K562 (cell line): ENCODE measurements around the gene MRTFB. TPM values are rescaled to one million over a fixed set of nuclear protein-coding genes. Genes with fewer than 3 reads are reported as not detected.

Source experiments
- ATAC-seq: fragments of 200-7000 bp; cut with Tn5 transposase; 3 replicates; pipeline ENCODE4 v1.9.1; 2020; ENCODE audit warnings: moderate library complexity
- BruUV-seq: library from RNA; stranded (reverse); fragments of 400-500 nt; replicated peaks from 2 replicates; lab custom pipeline; 2021; lab: Mats Ljungman, UMichigan
- CTCF ChIA-PET: fragments of 300-600 bp; formaldehyde crosslinking; extraction: SDS; loops from one replicate; lab custom pipeline; 2021; ENCODE audit warnings: low intra/inter-chr PET ratio; lab: Yijun Ruan, JAX
- POLR2A ChIA-PET: fragments of 300-600, 350-650 bp; sonication (Branson Sonifier 250); formaldehyde crosslinking; extraction: SDS; loops from one replicate; lab custom pipeline; 2021; ENCODE audit warnings: antibody characterized with exemption, inconsistent platforms; lab: Yijun Ruan, JAX
- DNase-seq, 4 experiments: peaks; one replicate each; pipeline versions ENCODE4 v3.0.0 to v3.0.0-alpha.2; 2011 to 2018; ENCODE audit warnings: low spot score in 3 of 4, mixed read lengths in 3 of 4; ENCODE audit errors: extremely low read depth in 1 of 4
- FAIRE-seq: peaks from 2 replicates; lab custom pipeline; 2011; peaks lifted over from hg19 to GRCh38; lab: Jason Lieb, UNC
- H2AFZ ChIP-seq: 2 replicates; pipeline ENCODE4 v1.6.0; 2011; ENCODE audit warnings: low read depth, low read length, control low read depth, inconsistent platforms
- H3K27ac ChIP-seq: fragments of 200-600 bp; 3 replicates; pipeline ENCODE4 v1.8.0; 2011; ENCODE audit warnings: low read depth, mild to moderate bottlenecking, control low read depth, inconsistent platforms, low read length, moderate library complexity, mixed read lengths; ENCODE audit errors: extremely low read depth
- H3K27me3 ChIP-seq, 2 experiments: fragments of 300-600 bp in 1 of 2; 2 replicates in 1 of 2; 3 replicates in 1 of 2; pipeline versions ENCODE4 v1.6.0 to v1.8.0; 2011; ENCODE audit warnings: inconsistent platforms in 2 of 2, low read length in 2 of 2, mild to moderate bottlenecking in 1 of 2, mixed read lengths in 1 of 2, moderate library complexity in 1 of 2; ENCODE audit not compliant: control insufficient read depth in 2 of 2, insufficient read depth in 2 of 2
- H3K36me3 ChIP-seq: fragments of 300-600 bp; 3 replicates; pipeline ENCODE4 v1.8.0; 2011; ENCODE audit warnings: mild to moderate bottlenecking, low read length, inconsistent platforms; ENCODE audit not compliant: control insufficient read depth, insufficient read depth
- H3K4me1 ChIP-seq, 2 experiments: fragments of 200-600 bp in 1 of 2; replicated peaks in 1 of 2; 2 replicates in 1 of 2; 3 replicates in 1 of 2; pipeline versions ENCODE4 v1.5.1 to v1.8.0; 2011; ENCODE audit warnings: inconsistent platforms in 2 of 2, low read length in 2 of 2, mild to moderate bottlenecking in 1 of 2, mixed read lengths in 1 of 2, moderate library complexity in 1 of 2; ENCODE audit not compliant: control insufficient read depth in 2 of 2, insufficient read depth in 2 of 2
- H3K4me2 ChIP-seq: 2 replicates; pipeline ENCODE4 v1.6.1; 2011; ENCODE audit warnings: low read length, control low read depth, inconsistent platforms, mixed read lengths; ENCODE audit not compliant: insufficient read depth
- H3K4me3 ChIP-seq: fragments of 200-600 bp; sonication (generic), shearing (Covaris generic); 2 replicates; pipeline ENCODE4 v1.5.1; 2016; ENCODE audit warnings: control low read depth, inconsistent platforms
- H3K79me2 ChIP-seq: fragments of 200-600 bp; 3 replicates; pipeline ENCODE4 v1.8.0; 2011; ENCODE audit warnings: low read length, inconsistent platforms; ENCODE audit not compliant: control insufficient read depth, insufficient read depth
- H3K9ac ChIP-seq, 2 experiments: 2 replicates each; pipeline versions ENCODE4 v1.6.0 to v1.6.1; 2011; ENCODE audit warnings: low read depth in 2 of 2, low read length in 2 of 2, control low read depth in 1 of 2, inconsistent platforms in 1 of 2, mild to moderate bottlenecking in 1 of 2, mixed read lengths in 1 of 2; ENCODE audit not compliant: insufficient read depth in 1 of 2
- H3K9me1 ChIP-seq: one replicate; pipeline ENCODE4 v1.6.0; 2011; ENCODE audit warnings: inconsistent platforms, mild to moderate bottlenecking, low read length, moderate library complexity; ENCODE audit not compliant: control insufficient read depth, insufficient read depth
- H3K9me3 ChIP-seq: replicated peaks from 2 replicates; pipeline ENCODE4 v1.5.1; 2011; ENCODE audit warnings: low read depth, low read length, inconsistent platforms; ENCODE audit not compliant: control insufficient read depth, insufficient read depth
- H4K20me1 ChIP-seq: replicated peaks from 2 replicates; pipeline ENCODE4 v1.6.1; 2011; ENCODE audit warnings: low read length, inconsistent platforms, mixed read lengths; ENCODE audit not compliant: control insufficient read depth, insufficient read depth
- BACH1 ChIP-seq: fragments of 200-800 bp; sonication (Bioruptor generic); IDR thresholded peaks from 2 replicates; pipeline ENCODE4 v1.6.1; 2016; ENCODE audit warnings: missing genetic modification characterization, missing compliant biosample characterization
- CBX2 ChIP-seq: fragments of 200-600 bp; sonication (generic); IDR thresholded peaks from one replicate; pipeline ENCODE4 v1.6.1; 2012; ENCODE audit warnings: mild to moderate bottlenecking, low read length, inconsistent platforms; ENCODE audit not compliant: insufficient read depth, poor library complexity, severe bottlenecking
- EP400 ChIP-seq: fragments of 450-650 bp; IDR thresholded peaks from 2 replicates; pipeline ENCODE4 v1.6.1; 2017; ENCODE audit warnings: antibody characterized with exemption, mild to moderate bottlenecking, moderate library complexity
- FIP1L1 ChIP-seq: fragments of 200-400 bp; formaldehyde crosslinking; IDR thresholded peaks from 2 replicates; pipeline ENCODE4 v1.6.1; 2018; ENCODE audit warnings: mild to moderate bottlenecking, low read depth, low read length; ENCODE audit not compliant: poor library complexity, severe bottlenecking
- GTF2F1 ChIP-seq: IDR thresholded peaks from 2 replicates; pipeline ENCODE4 v1.6.1; 2011; ENCODE audit warnings: low read depth, low read length, improper control_type of control experiment
- KDM2B ChIP-seq: fragments of 250-450 bp; sonication (Bioruptor Pico); IDR thresholded peaks from 2 replicates; pipeline ENCODE4 v1.8.0; 2021; ENCODE audit warnings: mild to moderate bottlenecking, moderate library complexity
- MBD2 ChIP-seq: sonication (generic); IDR thresholded peaks from 2 replicates; pipeline ENCODE4 v1.6.1; 2016; ENCODE audit warnings: low read depth, borderline replicate concordance
- NRF1 ChIP-seq, 2 experiments: fragments of 450-650 bp; IDR thresholded peaks in 1 of 2; conservative IDR thresholded peaks in 1 of 2; 2 replicates each; pipeline ENCODE4 v1.6.1; 2014; ENCODE audit warnings: mild to moderate bottlenecking in 2 of 2
- PHTF2 ChIP-seq: fragments of 250-450 bp; sonication (Bioruptor Pico); IDR thresholded peaks from 2 replicates; pipeline ENCODE4 v1.5.0; 2021; ENCODE audit warnings: mild to moderate bottlenecking
- RAD51 ChIP-seq: fragments of 450-650 bp; IDR thresholded peaks from 2 replicates; pipeline ENCODE4 v1.7.1; 2016; ENCODE audit warnings: low read depth, mild to moderate bottlenecking, borderline replicate concordance
- RB1 ChIP-seq: fragments of 450-650 bp; IDR thresholded peaks from 2 replicates; pipeline ENCODE4 v1.6.1; 2017; ENCODE audit warnings: low read depth, mild to moderate bottlenecking
- RBBP5 ChIP-seq: fragments of 200-600 bp; sonication (generic); IDR thresholded peaks from 2 replicates; pipeline ENCODE4 v1.6.1; 2012; ENCODE audit warnings: borderline replicate concordance, mild to moderate bottlenecking, low read length, control low read depth, inconsistent platforms; ENCODE audit not compliant: insufficient read depth, poor library complexity, severe bottlenecking
- RREB1 ChIP-seq: fragments of 250-450 bp; sonication (Bioruptor Pico); IDR thresholded peaks from 2 replicates; pipeline ENCODE4 v1.4.0; 2020
- SIN3B ChIP-seq: fragments of 450-650 bp; IDR thresholded peaks from 2 replicates; pipeline ENCODE4 v1.6.1; 2017; ENCODE audit warnings: low read depth, mild to moderate bottlenecking, moderate library complexity
- ZBTB7A ChIP-seq: IDR thresholded peaks from 2 replicates; pipeline ENCODE4 v1.6.1; 2011; ENCODE audit warnings: low read depth, mild to moderate bottlenecking, low read length, moderate library complexity, borderline replicate concordance; ENCODE audit not compliant: control insufficient read depth
- ZNF436 ChIP-seq: fragments of 250-450, 450-650 bp; sonication (Bioruptor Pico); formaldehyde crosslinking; IDR thresholded peaks from 2 replicates; pipeline ENCODE4 v1.7.0; 2020; ENCODE audit warnings: mild to moderate bottlenecking
- WGBS: fragments of 100-300 bp; shearing (Covaris generic); methylation state at CpG from one replicate; pipeline ENCODE4 v1.1.6; 2016; ENCODE audit warnings: low coverage, mixed read lengths; ENCODE audit not compliant: insufficient coverage; ENCODE audit errors: missing lambda C conversion rate; 5-methylcytosine and 5-hydroxymethylcytosine counted together
- in situ Hi-C: fragments of 300-500 bp; cut with MboI; formaldehyde crosslinking; loops from 4 replicates; pipeline ENCODE4 v1.15.0; 2018; ENCODE audit warnings: inconsistent platforms, mixed read lengths
- intact Hi-C: fragments of 100-400 bp; cut with micrococcal nuclease; formaldehyde crosslinking; loops from 2 replicates; pipeline ENCODE4 v1.14.2; 2022
- polyA plus RNA-seq, 8 experiments: library from polyadenylated mRNA; depleted of rRNA in 4 of 8; stranded (reverse) in 5 of 8; unstranded in 3 of 8; fragments of >200 nt; fragmentation: Nextera tagmentation in 2 of 8; fragmentation: Illumina TruSeq in 1 of 8; extraction: Ambion mirVana in 2 of 8; extraction: Trizol in 1 of 8; gene quantifications; 2 replicates each; pipeline versions ENCODE4 v1.2.1 to v1.2.3, GENCODE V29; 2011 to 2014; ENCODE audit warnings: inconsistent platforms in 1 of 8, missing spikeins in 1 of 8
- total RNA-seq, 7 experiments: library from RNA; depleted of rRNA in 6 of 7; stranded (reverse); fragments of >200 nt in 6 of 7; fragmentation: Illumina TruSeq in 2 of 7; extraction: Trizol in 2 of 7; gene quantifications; 2 replicates each; pipeline versions ENCODE4 v1.2.1 to v1.2.3, GENCODE V29; 2011 to 2021; ENCODE audit warnings: low replicate concordance in 1 of 7

The MRTFB gene
- total and polyA plus RNA-seq, 9 of the 15 experiments (the other 6 are each of a cell fraction or from before 2014, with no cell fraction given) = 2.2 to 12.7 (median 7.0) TPM

GRCh38 chr16:14302399-14303181, 231.5 kb downstream of the MRTFB start:
- FAIRE-seq = no peak
- ChIA-PET POLR2A (interaction anchor here (1.2 kb wide), 1 partner anchor 284 kb away, joined by 3 read pairs; no protein-coding TSS in a partner anchor), CTCF (interaction anchor here (0.9 kb wide), 1 partner anchor 226 kb away, joined by 3 read pairs; no protein-coding TSS in a partner anchor)
- ATAC-seq = peak; percentile 24
- peak overlapping the region; percentile 86 for H3K4me2 ChIP-seq
- peaks cover 53% of the 10 kb centered on the region for H3K79me2 ChIP-seq
- H3K9me1 ChIP-seq = no peaks in the 10 kb centered on the region
- peak overlapping the region; percentile 66 to 90 for H3K9ac ChIP-seq
- no TSS peak for BruUV-seq
- no peaks in the 10 kb centered on the region for H3K9me3 ChIP-seq
- H2AFZ ChIP-seq = peak overlapping the region; percentile 77
- H3K27me3 ChIP-seq = no peaks in the 10 kb centered on the region
- H3K36me3 ChIP-seq = no peaks in the 10 kb centered on the region; the same call in 2 of the 3 replicates
- peaks cover 27 to 47% of the 10 kb centered on the region in 2 experiments for H3K4me1 ChIP-seq
- WGBS = 0% methylated on average over 28 of the region's 86 CpGs
- H4K20me1 ChIP-seq = no peaks in the 10 kb centered on the region
- H3K27ac ChIP-seq = peak overlapping the region; percentile 70; the same call in 2 of the 3 replicates
- DNase-seq = peak; percentile 46 to 70 (median 61)
- intact Hi-C loops (no loop called here), in situ Hi-C loops (no loop called here)
- peak overlapping the region; percentile 91 for H3K4me3 ChIP-seq
- TF ChIP-seq ZNF436 (no peak), BACH1 (tag) (no peak), GTF2F1 (no peak), RAD51 (no peak), RBBP5 (peak; percentile 52), ZBTB7A (peak; percentile 81; the same call in 1 of the 2 replicates), FIP1L1 (peak; percentile 21), CBX2 (no peak), SIN3B (0 out of 2 replicates have a peak, but pooled peaks have one; percentile 30), PHTF2 (CRISPR knock-in tag) (no peak), EP400 (peak; percentile 27; the same call in 1 of the 2 replicates), MBD2 (no peak), RREB1 (CRISPR knock-in tag) (no peak), RB1 (0 out of 2 replicates have a peak, but pooled peaks have one; percentile 21), KDM2B (CRISPR knock-in tag) (peak; percentile 22; the same call in 1 of the 2 replicates), NRF1 (conservative IDR thresholded peaks at IDR 0.05 in 1 of 2, IDR thresholded peaks at IDR 0.05 in 1 of 2) (peak in 1 of 2 experiments; percentile 8; a peak in 1 of 4 replicates)
